Brain pericyte (primary cell): Measurements from ENCODE around the gene TMEM247.

ENCODE experiments used
- DNase-seq: peaks from one replicate; pipeline ENCODE4 v3.0.0-alpha.2; 2012; ENCODE audit warnings: low read depth, low spot score

The TMEM247 gene

DNA sequence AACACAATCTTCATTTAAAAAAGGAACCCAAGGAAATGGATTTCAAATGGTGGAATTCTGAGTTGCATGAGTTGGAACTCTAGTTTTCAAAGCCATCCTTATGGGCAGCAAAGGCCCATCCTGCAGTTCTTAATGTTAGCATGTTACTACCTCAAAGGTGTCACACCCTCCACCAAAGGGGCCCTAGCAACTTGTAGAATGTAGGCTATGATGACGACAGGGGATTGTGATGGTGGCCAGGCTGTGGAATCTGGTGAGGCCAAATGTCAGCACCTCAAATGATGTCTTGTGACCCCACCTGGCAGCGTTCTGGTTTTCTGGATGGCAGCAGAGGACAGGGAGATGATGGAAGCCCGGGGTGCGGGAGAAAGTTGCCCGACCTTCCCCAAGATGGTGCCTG lies at the start of gene TMEM247:
TSS of gene TMEM247 (plus strand) at position 301 of the 400 bp plus-strand sequence.
- no peak for DNase-seq

DNA sequence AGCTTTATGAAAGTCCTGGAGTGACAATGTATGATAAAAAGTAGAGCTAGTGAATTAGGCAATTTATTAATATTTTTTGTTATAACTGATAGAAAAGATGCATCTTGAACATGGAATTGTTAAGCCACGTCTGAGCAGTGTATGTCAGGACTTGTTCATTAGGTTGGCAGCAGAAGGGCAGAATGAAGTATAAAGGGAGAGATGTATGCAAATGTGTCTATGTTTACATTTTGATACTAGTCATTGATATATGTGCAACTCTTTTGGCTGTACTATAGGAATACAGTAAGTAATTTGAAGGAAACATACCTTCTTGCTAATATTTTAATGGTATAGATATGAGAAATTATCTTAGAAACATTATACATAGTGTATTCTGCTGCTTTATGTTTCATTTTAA lies 49.0 kb upstream of the TMEM247 start:
- no peak for DNase-seq

DNA sequence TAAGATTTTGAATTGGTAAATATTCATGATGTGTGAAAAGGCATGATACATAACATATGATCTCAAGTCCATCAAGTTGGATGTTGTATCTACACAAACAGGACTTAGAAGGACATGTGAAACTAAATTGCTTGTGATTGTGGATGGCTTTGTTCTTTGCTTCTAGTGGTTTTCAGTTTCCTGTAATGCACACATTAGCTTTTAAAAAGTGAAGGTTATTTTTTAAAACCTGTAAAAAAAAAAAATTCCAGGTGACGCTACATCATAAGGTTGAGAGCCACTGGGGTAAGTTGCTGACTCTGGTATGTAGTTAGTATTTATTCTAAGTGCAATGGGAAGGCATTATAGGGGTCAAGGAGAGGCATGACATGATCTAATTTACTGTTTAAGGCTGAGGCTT lies 48.4 kb upstream of the TMEM247 start:
- DNase-seq, result no peak

DNA sequence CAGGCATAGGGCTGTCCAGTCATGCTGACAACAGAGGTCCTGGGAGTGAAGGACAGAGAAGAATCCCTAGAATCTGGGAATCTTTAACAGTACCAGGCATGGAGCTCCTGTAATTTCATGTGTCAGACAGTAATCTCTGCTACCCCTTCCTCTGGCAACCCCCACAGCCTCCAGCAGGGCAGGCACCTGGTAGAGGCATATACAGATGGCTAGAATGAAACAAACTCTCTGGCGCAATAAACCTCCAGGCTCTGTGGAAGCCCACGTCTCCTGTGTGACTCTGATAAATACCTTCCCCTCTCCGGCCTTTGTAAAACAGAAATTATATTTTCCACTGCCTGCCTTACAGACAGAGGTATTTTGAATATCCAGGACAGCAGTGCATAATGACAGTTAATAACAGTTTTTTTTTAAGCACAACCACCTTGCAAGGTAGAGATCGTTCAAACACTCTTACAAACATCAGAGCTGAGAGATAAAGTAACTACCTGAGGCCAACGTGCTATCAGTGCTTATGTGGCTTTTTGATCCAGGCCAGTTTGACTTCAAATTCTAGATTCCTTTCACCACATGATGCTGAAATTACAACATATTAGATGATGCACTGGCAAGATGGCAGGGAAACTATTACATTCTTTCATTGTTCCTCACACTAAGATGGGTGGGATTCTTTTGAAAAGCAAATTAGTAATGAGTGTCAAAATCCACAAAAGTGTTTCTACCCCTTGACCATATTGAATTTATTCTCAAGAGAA lies 47.7 kb upstream of the TMEM247 start:
- no peak for DNase-seq

DNA sequence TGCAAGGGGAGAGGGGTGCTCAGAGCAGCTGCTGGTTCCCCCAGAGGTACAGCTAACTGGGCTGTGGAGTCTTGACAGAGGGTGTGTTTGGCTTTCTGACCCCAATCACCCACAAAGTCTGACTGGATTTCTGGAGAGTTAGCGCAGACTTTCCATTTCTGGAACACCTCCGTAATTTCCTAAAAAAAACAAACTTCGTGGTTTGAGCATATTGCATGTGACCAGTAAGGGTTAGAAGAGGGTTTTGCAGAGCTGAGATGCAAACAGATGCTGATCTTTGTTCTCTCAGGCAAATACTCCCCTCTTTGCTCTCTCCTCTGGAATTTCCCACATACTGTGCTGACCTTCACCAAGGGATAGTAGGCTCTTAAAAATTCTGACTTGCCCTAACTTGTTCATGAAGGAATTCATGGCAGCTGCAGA lies 44.5 kb upstream of the TMEM247 start:
- DNase-seq, result peak; percentile 40

DNA sequence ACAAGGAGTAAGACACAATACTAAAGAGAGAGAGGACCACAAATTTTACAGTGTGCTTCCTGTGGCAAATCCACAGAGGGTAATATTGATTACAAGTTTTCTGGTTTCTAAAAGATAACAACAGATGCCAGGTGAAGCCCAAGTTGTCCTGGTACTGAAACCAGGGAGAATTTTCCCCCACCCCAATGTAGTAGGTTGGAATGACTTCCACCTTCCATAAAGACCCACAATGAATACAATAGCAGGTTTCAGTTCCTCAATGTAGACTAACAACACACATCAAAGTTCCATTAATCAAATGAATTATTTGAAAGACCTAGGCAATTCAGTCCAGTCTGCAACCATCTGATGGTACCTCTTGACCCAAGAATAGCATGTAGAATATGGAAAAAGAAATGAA lies 44.0 kb upstream of the TMEM247 start:
- no peak for DNase-seq

DNA sequence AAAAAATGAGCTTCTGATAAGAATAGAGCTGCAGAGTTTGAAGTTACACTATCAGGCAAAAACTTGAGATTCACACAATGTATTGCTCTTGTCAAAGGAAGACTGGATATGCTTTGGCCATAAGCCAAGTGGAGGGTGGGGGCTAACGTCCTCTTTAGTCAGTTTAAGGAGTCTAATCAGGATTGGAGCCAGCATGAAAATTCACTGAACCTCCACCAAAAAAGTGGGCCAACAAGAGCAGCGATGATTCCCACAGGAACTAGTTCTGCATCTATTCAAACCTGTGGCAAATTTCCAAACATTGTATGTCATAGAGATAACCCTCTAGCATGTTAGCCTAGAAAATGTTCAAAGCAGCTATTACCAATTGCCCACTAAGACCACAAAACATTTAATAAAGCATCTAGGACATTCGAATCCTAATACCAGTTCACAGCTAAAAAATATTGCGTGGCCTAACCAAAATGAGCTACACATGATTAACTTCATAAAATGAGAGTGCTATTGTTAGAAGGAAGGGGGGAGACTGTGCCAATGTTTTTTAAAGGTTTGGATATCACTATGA lies 43.5 kb upstream of the TMEM247 start:
- no peak for DNase-seq

DNA sequence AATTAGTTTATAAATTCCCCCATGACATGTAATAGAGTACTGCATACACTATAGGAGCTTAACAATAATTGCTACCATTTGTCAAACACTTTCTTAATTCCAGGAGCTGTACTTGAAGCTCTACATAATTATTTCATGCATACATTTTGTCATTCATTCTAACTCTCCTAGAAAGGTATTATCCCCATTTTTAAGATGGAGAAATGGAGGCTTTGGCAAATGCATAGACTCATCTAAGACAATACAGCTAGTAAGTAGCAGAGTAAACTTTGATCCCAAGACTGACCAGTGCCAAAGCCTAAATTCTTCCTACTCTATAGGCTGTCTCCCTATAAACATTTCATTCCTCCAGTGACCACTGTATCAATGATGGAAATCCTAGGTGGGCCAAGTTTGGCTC lies 42.6 kb upstream of the TMEM247 start:
- DNase-seq, result no peak

DNA sequence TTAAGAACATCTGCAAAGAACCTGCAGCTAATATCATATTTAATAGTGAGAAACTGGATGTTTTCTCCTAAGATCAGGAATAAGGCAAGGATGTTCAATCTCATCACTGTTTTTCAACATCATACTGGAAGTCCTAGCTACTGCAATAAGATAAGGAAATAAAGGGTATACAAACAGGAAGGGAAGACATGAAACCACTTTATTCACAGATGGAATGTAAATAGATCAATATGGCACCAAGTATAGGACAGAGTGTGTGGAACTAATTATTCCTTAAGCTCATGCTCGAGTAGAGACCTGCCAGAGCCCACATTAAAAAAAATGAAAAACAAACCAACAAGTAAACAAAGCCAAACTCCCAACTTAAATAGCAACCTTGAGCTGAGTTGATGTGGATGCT lies 41.3 kb upstream of the TMEM247 start:
- no peak for DNase-seq

DNA sequence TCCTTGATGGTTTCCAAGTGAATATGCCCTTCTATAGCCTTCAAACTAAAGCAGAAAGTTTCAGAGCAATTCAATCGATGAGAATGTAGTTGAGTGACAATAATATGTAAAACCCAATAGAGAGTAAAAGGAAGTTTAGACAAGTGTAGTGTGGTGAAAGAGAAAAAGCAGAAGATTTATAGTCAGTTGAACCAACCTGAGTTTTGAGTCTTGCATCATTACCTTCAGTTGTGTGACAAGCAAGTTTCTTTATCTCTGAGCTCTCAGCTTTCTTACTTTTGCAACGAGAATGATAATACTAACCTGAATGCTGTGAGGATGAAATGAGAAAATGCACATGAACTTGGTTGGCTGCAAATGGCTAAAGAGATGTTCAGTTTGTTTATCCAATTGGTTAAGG lies 40.6 kb upstream of the TMEM247 start:
- DNase-seq, result no peak

DNA sequence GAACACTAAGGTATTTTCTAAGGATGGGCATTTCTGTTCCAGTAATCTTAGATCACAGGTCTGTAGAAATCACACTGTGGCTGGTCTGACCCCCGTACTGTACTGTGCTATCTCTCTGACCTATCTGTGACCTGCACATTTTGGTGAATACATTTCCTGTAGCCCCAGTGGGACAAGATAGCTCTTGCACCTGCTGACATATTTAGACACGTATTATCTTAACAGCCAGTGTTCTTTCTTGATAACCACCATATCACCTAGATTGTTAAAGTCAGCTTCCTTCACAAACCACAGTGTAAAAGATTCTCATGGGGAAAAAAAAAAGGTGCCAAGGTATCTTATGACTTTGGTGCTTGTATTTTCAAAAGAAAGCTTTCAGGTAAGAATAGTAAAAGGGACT lies 39.8 kb upstream of the TMEM247 start:
- DNase-seq, result no peak

DNA sequence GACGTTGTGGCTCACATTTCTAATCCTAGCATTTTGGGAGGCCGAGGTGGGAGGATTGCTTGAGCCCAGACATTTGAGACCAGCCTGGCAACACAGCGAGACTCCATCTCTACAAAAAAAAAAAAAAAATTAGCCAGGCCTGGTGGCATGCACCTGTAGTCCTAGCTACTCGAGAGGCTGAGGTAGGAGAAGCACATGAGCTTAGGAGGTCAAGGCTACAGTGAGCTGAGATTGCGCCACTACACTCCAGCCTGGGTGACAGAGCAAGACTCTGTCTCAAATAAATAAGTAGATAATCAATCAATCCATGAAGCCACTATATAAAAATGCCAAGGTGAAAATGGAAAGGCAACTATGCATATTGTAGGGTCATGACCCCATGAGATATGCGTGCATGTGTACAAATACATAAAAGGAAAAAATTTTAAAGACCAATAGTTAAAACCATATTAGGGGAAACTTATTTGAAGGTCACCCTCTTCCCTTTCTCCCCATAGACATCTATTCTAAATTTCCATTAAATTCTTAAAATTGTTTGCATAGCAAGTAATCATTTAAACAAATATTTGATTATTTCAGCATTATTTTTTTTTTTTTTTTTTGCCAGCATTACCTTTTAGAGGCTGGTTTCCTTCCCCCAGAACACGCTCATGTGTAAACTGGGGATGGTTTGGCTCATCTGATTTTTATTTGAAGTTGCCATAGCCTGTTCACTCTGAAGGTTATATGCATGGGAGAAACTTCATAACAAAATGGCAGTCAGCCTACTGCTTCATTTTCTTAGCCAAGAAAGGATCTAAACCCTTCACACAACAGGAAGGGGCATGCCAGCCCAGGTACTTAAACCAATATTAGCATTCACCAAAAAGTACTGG lies 37.3 kb upstream of the TMEM247 start:
- DNase-seq, result no peak

DNA sequence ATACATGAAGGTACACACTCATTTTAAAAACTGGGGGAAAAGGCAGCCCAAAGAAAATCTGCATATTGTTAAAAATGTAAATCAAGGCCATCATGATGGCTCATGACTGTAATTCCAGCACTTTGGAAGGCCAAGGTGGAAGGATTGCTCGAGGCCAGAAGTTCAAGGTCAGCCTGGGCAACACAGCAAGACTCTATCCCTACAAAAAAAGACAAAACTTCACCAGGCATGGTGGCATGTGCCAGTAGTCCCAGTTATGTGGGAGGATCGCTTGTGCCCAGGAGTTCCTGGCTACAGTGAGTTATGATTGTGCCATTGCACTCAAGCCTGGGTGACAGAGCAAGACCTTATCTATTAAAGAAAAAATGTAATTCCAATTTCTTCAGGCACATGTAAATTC lies 34.6 kb upstream of the TMEM247 start:
- DNase-seq, result no peak

DNA sequence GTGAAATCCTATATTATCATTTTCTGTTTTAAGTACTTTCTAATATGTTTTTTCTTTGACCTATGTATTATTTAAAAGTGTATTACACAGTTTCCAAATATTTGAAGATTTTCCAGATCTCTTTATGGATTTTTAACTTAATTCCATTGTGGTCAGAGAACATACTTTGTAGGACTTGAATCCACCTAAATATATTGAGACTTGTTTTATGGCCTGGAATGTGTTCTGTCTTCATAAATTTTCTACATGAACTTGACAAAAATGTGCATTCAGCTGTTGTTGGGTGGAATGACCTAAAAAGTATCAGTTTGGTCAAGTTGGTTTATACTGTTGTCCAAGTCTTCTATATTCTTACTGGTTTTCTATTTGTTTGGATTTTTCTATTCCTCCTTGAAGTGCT lies 33.8 kb upstream of the TMEM247 start:
- DNase-seq, result no peak

DNA sequence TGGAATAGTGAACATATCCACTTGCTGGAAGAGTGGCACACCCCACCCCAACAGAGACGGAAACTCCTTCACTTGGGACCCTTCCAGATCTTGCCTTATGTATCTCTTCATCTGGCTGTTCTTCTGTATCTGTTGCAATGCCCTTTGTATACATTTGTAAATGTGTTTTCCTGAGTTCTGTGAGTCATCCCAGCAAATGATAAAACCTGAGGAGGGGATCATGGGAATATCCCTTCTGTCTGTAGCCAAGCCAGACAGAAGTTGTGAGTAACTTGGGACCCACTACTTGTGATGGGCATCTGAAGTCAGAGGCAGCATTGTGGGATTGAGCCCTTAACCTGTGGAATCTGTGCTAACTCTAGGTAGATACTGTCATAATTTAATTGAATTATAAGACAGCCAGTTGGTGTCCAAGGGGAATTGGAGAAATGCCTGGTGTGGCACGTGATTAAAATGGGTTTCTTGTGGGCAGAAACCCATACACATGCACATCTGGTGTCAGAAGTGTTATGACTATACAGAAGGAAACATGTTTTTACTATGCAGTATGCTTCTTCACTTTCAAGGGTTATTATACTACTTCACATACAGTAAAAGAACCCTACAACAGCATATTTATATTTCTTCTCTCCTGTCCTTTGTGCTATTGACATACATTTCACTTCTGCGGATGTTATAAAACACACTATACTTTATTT lies 32.3 kb upstream of the TMEM247 start:
- no peak for DNase-seq

DNA sequence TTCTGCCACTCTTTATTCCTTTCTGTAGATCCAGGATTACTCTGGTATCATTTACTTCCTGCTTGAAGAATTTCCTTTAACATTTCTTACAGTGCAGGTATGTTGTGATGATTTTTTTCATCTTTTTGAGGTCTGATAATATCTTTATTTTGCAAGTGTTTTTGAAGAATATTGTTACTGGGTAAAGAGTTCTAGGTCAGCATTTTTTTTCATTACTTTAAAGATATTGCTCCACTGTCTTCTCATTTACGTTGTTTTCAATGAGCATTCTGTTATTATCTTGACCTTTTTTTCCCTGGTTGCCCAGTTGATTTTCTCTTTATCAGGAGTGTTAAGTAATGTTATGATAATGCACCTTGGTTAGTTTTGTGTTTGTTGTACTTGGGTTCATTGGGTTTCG lies 31.7 kb upstream of the TMEM247 start:
- no peak for DNase-seq

DNA sequence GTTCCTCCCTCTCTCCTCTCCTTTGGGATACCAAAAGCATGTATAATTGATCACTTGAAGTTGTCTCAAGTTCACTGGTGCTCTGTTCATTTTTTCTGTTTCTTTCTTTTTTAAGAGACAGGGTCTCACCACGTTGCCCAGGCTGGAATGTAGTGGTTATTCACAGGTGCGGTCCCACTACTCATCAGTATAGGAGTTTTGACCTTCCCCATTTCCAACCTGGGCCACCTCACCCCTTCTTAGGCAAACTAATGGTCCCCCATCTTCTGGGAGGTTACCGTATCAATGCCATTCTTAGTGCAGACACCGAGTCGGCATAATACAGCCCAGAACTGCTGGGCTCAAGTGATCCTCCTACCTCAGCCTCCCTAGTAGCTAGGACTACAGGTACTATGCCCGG lies 31.3 kb upstream of the TMEM247 start:
- no peak for DNase-seq

DNA sequence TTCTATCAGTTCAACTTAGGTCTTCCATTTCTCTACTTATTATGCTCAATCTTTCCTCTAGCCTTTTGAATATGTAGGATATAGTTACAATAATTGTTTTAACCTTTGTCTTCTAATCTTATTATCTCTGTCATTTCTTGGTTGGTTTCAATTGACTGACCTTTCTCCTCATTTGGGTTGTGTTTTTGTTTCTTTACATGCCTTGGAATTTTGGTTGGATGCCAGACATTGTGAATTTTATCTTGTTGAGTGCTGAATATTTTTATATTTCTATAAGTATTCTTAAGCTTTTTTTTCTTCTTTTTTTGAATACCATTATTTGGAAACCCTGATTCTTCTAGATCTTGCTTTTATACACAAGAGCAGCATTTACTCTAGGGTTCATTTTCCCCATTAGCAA lies 30.7 kb upstream of the TMEM247 start:
- DNase-seq, result no peak

DNA sequence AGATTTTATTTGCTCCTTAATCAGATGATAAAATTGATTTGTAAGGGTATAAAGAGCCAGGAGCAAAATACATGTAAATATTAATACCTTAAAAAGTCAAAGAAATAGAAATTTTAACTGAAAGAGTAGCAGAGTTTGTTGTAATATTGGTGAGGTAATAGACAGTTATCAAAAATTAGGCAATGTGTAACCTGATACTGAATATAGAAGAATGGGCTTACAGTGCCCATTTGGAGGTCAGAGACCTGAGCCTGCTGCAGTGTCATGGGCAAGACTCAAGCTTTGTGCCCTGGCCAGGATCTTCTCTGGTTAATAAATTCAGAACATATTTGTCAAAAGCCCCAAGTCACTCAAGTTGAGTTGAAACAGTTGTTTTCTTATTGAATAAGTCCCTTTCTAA lies 29.7 kb upstream of the TMEM247 start:
- DNase-seq, result no peak

DNA sequence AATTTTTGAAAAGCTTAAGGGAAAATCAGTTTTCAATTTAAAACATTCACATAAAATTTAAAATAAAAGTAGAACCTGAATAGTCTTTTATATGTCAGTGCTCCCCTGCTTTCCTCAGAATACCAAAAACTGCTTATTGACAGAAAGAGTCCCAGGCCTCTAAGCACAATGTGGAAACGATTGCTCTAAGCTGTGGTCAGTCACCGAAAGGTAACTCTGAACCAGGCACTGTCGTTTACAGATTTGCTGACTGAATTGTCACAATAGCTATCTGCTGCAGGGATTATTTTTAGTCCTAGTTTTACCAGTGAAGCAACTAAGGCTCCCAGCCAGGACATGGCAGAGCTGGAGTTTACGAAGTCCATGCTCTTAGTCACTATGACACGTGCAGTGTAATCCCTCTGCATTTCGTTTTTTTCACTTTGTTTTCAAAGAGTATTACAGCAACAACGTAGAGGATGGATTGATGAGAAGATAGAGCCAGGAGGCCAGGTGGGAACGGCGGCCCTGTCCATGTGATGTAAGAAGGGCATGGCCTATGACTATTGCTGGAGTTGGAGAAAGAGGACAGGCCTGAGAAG lies 28.1 kb upstream of the TMEM247 start:
- no peak for DNase-seq

DNA sequence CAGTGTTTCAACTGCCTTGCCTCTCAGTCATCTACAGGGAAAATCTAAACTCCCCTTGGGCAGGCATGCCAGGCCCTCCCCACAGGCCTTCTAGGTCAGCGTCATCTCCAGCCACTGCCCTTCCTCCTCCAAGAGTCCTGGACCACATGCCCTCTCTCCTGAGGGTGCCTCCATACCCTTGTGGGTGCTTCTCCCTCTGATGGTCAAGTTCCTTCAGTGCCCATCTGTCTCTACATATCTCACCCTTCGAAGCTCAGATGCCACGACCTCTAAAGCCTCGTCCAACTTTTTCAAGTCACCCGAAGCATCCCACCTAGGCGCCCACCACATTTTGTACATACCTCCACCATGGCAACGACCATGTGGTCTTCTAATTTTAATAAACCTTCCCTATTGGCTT lies 22.6 kb upstream of the TMEM247 start:
- DNase-seq, result no peak
